ENCODE measurements around the gene CARD8. TPM values are rescaled to one million over a fixed set of nuclear protein-coding genes. Genes with fewer than 3 reads are reported as not detected.

Gene CARD8
- total RNA-seq, 2 experiments from 2014 or later, result 109 TPM

- CTCF ChIA-PET, result interaction anchor here (1.2 to 2.0 kb wide), 9 partner anchors 8 to 87 kb away, joined by 3 to 26 read pairs (median 6); partner anchors contain the start of gene PLA2G4C
- no peak for DNase-seq
- H3K27ac Mint-ChIP-seq, result no peak overlapping the region
- no peak overlapping the region for H3K4me3 Mint-ChIP-seq
- no peak for TF ChIP-seq CTCF (IDR thresholded peaks at IDR 0.05)
- peaks cover 10% of the 10 kb centered on the region for H3K4me1 Mint-ChIP-seq (ENCODE audit: low read depth)
- H3K9me3 Mint-ChIP-seq, result no peaks in the 10 kb centered on the region
- POLR2A ChIA-PET, result interaction anchor here (0.7 to 2.0 kb wide), 5 partner anchors 8 to 41 kb away, joined by 3 to 5 read pairs (median 3); no protein-coding TSS in a partner anchor
- H3K36me3 Mint-ChIP-seq (ENCODE audit: low read depth), result peaks cover 17% of the 10 kb centered on the region
- ATAC-seq, result no peak
- intact Hi-C loops (cut with micrococcal nuclease), result no loop called here
- H3K27me3 Mint-ChIP-seq, result no peaks in the 10 kb centered on the region
These were observed 60.6 kb downstream of the CARD8 start for GRCh38 chr19:48194844-48195830.

- H3K27me3 Mint-ChIP-seq, result no peaks in the 10 kb centered on the region
- H3K36me3 Mint-ChIP-seq (ENCODE audit: low read depth), result peaks cover 16% of the 10 kb centered on the region
- intact Hi-C loops (cut with micrococcal nuclease), result no loop called here
- H3K4me3 Mint-ChIP-seq, result no peak overlapping the region
- DNase-seq, result peak; percentile 62
- H3K4me1 Mint-ChIP-seq (ENCODE audit: low read depth), result peaks cover 11% of the 10 kb centered on the region
- ATAC-seq, result no peak
- H3K27ac Mint-ChIP-seq, result no peak overlapping the region
- H3K9me3 Mint-ChIP-seq, result no peaks in the 10 kb centered on the region
- peak; percentile 70 for TF ChIP-seq CTCF (IDR thresholded peaks at IDR 0.05)
- ChIA-PET POLR2A (interaction anchor here (1.5 to 2.0 kb wide), 3 partner anchors 9 to 40 kb away, joined by 3 to 5 read pairs (median 5); no protein-coding TSS in a partner anchor), CTCF (interaction anchor here (0.9 to 2.0 kb wide), 12 partner anchors 9 to 231 kb away, joined by 3 to 26 read pairs (median 4); partner anchors contain the start of gene PLA2G4C)
These were observed 61.5 kb downstream of the CARD8 start for GRCh38 chr19:48194041-48194843.

- CTCF ChIA-PET, result interaction anchor here (1.1 kb wide), 1 partner anchor 229 kb away, joined by 3 read pairs; no protein-coding TSS in a partner anchor
- intact Hi-C loops (cut with micrococcal nuclease), result no loop called here
- POLR2A ChIA-PET, result no interaction called here
- H3K9me3 Mint-ChIP-seq, result no peaks in the 10 kb centered on the region
- peaks cover 11% of the 10 kb centered on the region for H3K4me1 Mint-ChIP-seq (ENCODE audit: low read depth)
- peaks cover 24% of the 10 kb centered on the region for H3K36me3 Mint-ChIP-seq (ENCODE audit: low read depth)
- no peaks in the 10 kb centered on the region for H3K27me3 Mint-ChIP-seq
- ATAC-seq, result no peak
- DNase-seq, result no peak
- no peak for TF ChIP-seq CTCF (IDR thresholded peaks at IDR 0.05)
- no peak overlapping the region for H3K27ac Mint-ChIP-seq
- H3K4me3 Mint-ChIP-seq, result no peak overlapping the region
These were observed 63.0 kb downstream of the CARD8 start for GRCh38 chr19:48192750-48193149.

- H3K27ac Mint-ChIP-seq, result peak overlapping the region; percentile 32
- intact Hi-C loops (cut with micrococcal nuclease), result no loop called here
- DNase-seq (no peak), ATAC-seq (no peak)
- H3K9me3 Mint-ChIP-seq, result no peaks in the 10 kb centered on the region
- H3K36me3 Mint-ChIP-seq (ENCODE audit: low read depth), result peaks cover 24% of the 10 kb centered on the region
- no peak for TF ChIP-seq CTCF (IDR thresholded peaks at IDR 0.05)
- peaks cover 11% of the 10 kb centered on the region for H3K4me1 Mint-ChIP-seq (ENCODE audit: low read depth)
- ChIA-PET CTCF (interaction anchor here (0.6 to 2.5 kb wide), 3 partner anchors 12 to 69 kb away, joined by 3 to 20 read pairs (median 7); no protein-coding TSS in a partner anchor), POLR2A (interaction anchor here (0.9 to 1.4 kb wide), 3 partner anchors 12 to 70 kb away, joined by 3 to 9 read pairs (median 4); no protein-coding TSS in a partner anchor)
- H3K4me3 Mint-ChIP-seq, result no peak overlapping the region
- no peaks in the 10 kb centered on the region for H3K27me3 Mint-ChIP-seq
These were observed 64.8 kb downstream of the CARD8 start for GRCh38 chr19:48190885-48191284.

Data from activated CD8-positive, alpha-beta T cell treated with anti-CD3 and anti-CD28 coated beads for 36 hours (primary cell).